Neuronal stem cell (in vitro differentiated cells): Measurements from ENCODE around the gene ABCC2.

Experiments
- DNase-seq: peaks from one replicate; pipeline ENCODE4 v3.0.0-alpha.2; 2013; ENCODE audit warnings: low spot score
- H2AFZ ChIP-seq: one replicate; pipeline ENCODE4 v1.6.1; 2013; ENCODE audit warnings: mild to moderate bottlenecking, low read length, inconsistent platforms
- H2AK5ac ChIP-seq: 2 replicates; pipeline ENCODE4 v1.6.1; 2013; ENCODE audit warnings: low read depth, mild to moderate bottlenecking, inconsistent platforms, low read length, moderate library complexity, mixed read lengths
- H2BK120ac ChIP-seq: 2 replicates; pipeline ENCODE4 v1.6.1; 2013; ENCODE audit warnings: low read depth, mild to moderate bottlenecking, inconsistent platforms, low read length, moderate library complexity, mixed read lengths
- H2BK12ac ChIP-seq: one replicate; pipeline ENCODE4 v1.6.1; 2013; ENCODE audit warnings: low read length, inconsistent platforms
- H2BK15ac ChIP-seq: 2 replicates; pipeline ENCODE4 v1.6.1; 2013; ENCODE audit warnings: mild to moderate bottlenecking, low read length, inconsistent platforms, mixed read lengths
- H2BK5ac ChIP-seq: one replicate; pipeline ENCODE4 v1.6.1; 2013; ENCODE audit warnings: inconsistent platforms, mild to moderate bottlenecking, low read length, moderate library complexity
- H3K14ac ChIP-seq: one replicate; pipeline ENCODE4 v1.6.1; 2013; ENCODE audit warnings: low read length, inconsistent platforms
- H3K18ac ChIP-seq: 2 replicates; pipeline ENCODE4 v1.6.1; 2013; ENCODE audit warnings: low read length, inconsistent platforms
- H3K23ac ChIP-seq: 2 replicates; pipeline ENCODE4 v1.6.1; 2013; ENCODE audit warnings: low read depth, mild to moderate bottlenecking, mixed read lengths, low read length, inconsistent platforms; ENCODE audit not compliant: poor library complexity
- H3K27ac ChIP-seq: replicated peaks from 3 replicates; pipeline ENCODE4 v1.5.1; 2013; ENCODE audit warnings: low read length, inconsistent platforms
- H3K27me3 ChIP-seq, 3 experiments: 2 replicates each; pipeline ENCODE4 v1.6.1; 2013; ENCODE audit warnings: low read length in 3 of 3, mild to moderate bottlenecking in 2 of 3, inconsistent platforms in 1 of 3, low read depth in 1 of 3, mixed read lengths in 1 of 3, moderate library complexity in 1 of 3; ENCODE audit not compliant: control insufficient read depth in 3 of 3, insufficient read depth in 3 of 3
- H3K36me3 ChIP-seq, 2 donors: replicated peaks in 1 of 2; 2 replicates each; pipeline ENCODE4 v1.6.1; 2013; ENCODE audit warnings: low read length in 2 of 2; ENCODE audit not compliant: control insufficient read depth in 2 of 2, insufficient read depth in 2 of 2
- H3K4ac ChIP-seq: 2 replicates; pipeline ENCODE4 v1.6.1; 2013; ENCODE audit warnings: inconsistent platforms, mild to moderate bottlenecking, low read length, moderate library complexity
- H3K4me1 ChIP-seq, 2 donors: 1 replicate in 1 of 2; 2 replicates in 1 of 2; pipeline ENCODE4 v1.6.1; 2013; ENCODE audit warnings: low read length in 2 of 2, low read depth in 1 of 2; ENCODE audit not compliant: control insufficient read depth in 2 of 2, insufficient read depth in 1 of 2
- H3K4me2 ChIP-seq: one replicate; pipeline ENCODE4 v1.6.1; 2013; ENCODE audit warnings: mild to moderate bottlenecking, low read length, inconsistent platforms; ENCODE audit not compliant: insufficient read depth, poor library complexity, severe bottlenecking
- H3K4me3 ChIP-seq, 2 donors: 2 replicates each; pipeline ENCODE4 v1.5.1; 2013; ENCODE audit warnings: low read length in 2 of 2, mild to moderate bottlenecking in 2 of 2, inconsistent platforms in 1 of 2, moderate library complexity in 1 of 2
- H3K79me1 ChIP-seq: one replicate; pipeline ENCODE4 v1.6.1; 2013; ENCODE audit warnings: low read depth, mild to moderate bottlenecking, inconsistent platforms, low read length, moderate library complexity
- H3K9ac ChIP-seq: one replicate; pipeline ENCODE4 v1.6.1; 2013; ENCODE audit warnings: mild to moderate bottlenecking, low read depth, low read length, inconsistent platforms; ENCODE audit not compliant: poor library complexity
- H3K9me3 ChIP-seq, 2 donors: replicated peaks in 1 of 2; 2 replicates each; pipeline versions ENCODE3 to v1.6.1; 2013; ENCODE audit warnings: low read length in 2 of 2, mild to moderate bottlenecking in 2 of 2, inconsistent platforms in 1 of 2, low read depth in 1 of 2, mixed read lengths in 1 of 2, moderate library complexity in 1 of 2; ENCODE audit not compliant: control insufficient read depth in 2 of 2, insufficient read depth in 1 of 2
- H4K8ac ChIP-seq: one replicate; pipeline ENCODE4 v1.6.1; 2013; ENCODE audit warnings: low read depth, mild to moderate bottlenecking, inconsistent platforms, low read length, moderate library complexity
- H4K91ac ChIP-seq: one replicate; pipeline ENCODE4 v1.6.1; 2013; ENCODE audit warnings: low read length, low read depth, mild to moderate bottlenecking, inconsistent platforms; ENCODE audit not compliant: poor library complexity
- WGBS, 2 donors: extraction: QIAGEN DNeasy Blood & Tissue Kit; methylation state at CpG; one replicate each; pipeline ENCODE4 v1.1.7; 2013; ENCODE audit warnings: missing lambda C conversion rate in 2 of 2, mixed read lengths in 1 of 2; ENCODE audit not compliant: insufficient read length in 2 of 2, insufficient replicate concordance in 1 of 2; ENCODE audit errors: extremely low coverage in 2 of 2; 5-methylcytosine and 5-hydroxymethylcytosine counted together

The ABCC2 gene

GRCh38 chr10:99740933-99741559 lies 41.4 kb upstream of the ABCC2 start:
- peaks cover 18 to 95% of the 10 kb centered on the region in 2 donors for H3K36me3 ChIP-seq
- no peaks in the 10 kb centered on the region for H3K79me1 ChIP-seq
- no peak overlapping the region for H3K27ac ChIP-seq
- H2AFZ ChIP-seq = no peak overlapping the region
- H2AK5ac ChIP-seq = no peak overlapping the region
- no peak for DNase-seq
- no peaks in the 10 kb centered on the region for H3K4me1 ChIP-seq
- no peak overlapping the region for H3K4me2 ChIP-seq
- no peak overlapping the region for H3K4me3 ChIP-seq
- H3K4ac ChIP-seq = no peak overlapping the region
- H2BK15ac ChIP-seq = no peak overlapping the region
- no peak overlapping the region for H3K14ac ChIP-seq
- H2BK5ac ChIP-seq = no peak overlapping the region
- H3K23ac ChIP-seq = no peak overlapping the region
- no peak overlapping the region for H4K91ac ChIP-seq
- no peaks in the 10 kb centered on the region for H3K27me3 ChIP-seq
- no peak overlapping the region for H3K18ac ChIP-seq
- peaks cover 0 to 35% of the 10 kb centered on the region in 2 donors for H3K9me3 ChIP-seq
- no peak overlapping the region for H3K9ac ChIP-seq
- no CpG with 5 or more reads among the region's 3 CpGs for WGBS, 2 donors
- H2BK12ac ChIP-seq = no peak overlapping the region
- no peak overlapping the region for H4K8ac ChIP-seq
- no peak overlapping the region for H2BK120ac ChIP-seq

- H2AK5ac ChIP-seq = no peak overlapping the region
- H2BK120ac ChIP-seq = no peak overlapping the region
- no peaks in the 10 kb centered on the region for H3K79me1 ChIP-seq
- H2BK12ac ChIP-seq = no peak overlapping the region
- no peak overlapping the region for H3K4me3 ChIP-seq
- no peak overlapping the region for H4K8ac ChIP-seq
- H3K9me3 ChIP-seq = peaks cover 0 to 30% of the 10 kb centered on the region in 2 donors
- H2BK5ac ChIP-seq = no peak overlapping the region
- H3K4ac ChIP-seq = no peak overlapping the region
- no peak overlapping the region for H3K14ac ChIP-seq
- no peak overlapping the region for H4K91ac ChIP-seq
- H3K4me1 ChIP-seq = no peaks in the 10 kb centered on the region
- H2AFZ ChIP-seq = no peak overlapping the region
- peaks cover 20 to 94% of the 10 kb centered on the region in 2 donors for H3K36me3 ChIP-seq
- H3K9ac ChIP-seq = no peak overlapping the region
- H3K27me3 ChIP-seq = no peaks in the 10 kb centered on the region
- H3K18ac ChIP-seq = no peak overlapping the region
- no peak overlapping the region for H3K23ac ChIP-seq
- H3K4me2 ChIP-seq = no peak overlapping the region
- H2BK15ac ChIP-seq = no peak overlapping the region
- no peak overlapping the region for H3K27ac ChIP-seq
- no peak for DNase-seq
Observed at GRCh38 chr10:99742254-99742653, 40.2 kb upstream of the ABCC2 start.

DNA sequence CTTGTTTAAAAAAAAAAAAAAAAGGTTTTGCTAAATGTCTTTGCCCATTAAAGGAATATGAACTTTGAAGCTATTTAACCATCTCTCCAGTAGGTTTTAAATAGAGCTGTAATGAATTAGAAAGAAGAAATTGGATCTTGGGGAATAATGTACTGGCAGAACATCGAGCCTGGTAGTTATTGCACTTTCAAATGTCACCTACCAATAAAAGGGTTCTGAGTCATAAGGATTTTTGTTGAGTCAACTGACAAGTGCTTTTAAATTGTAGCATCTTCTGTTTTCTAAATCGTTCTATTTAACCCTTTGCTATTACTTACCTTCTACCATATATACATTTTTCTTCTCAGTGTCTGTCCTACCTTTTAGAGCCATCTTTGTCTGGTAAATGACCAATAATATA lies 39.7 kb upstream of the ABCC2 start:
- Histone ChIP-seq H3K36me3 (peaks cover 18 to 95% of the 10 kb centered on the region in 2 donors), H3K27ac (no peak overlapping the region)

GRCh38 chr10:99743841-99744240 lies 38.6 kb upstream of the ABCC2 start:
- H3K23ac ChIP-seq = no peak overlapping the region
- no peak overlapping the region for H2BK15ac ChIP-seq
- H2AK5ac ChIP-seq = no peak overlapping the region
- no peak for DNase-seq
- H2BK120ac ChIP-seq = no peak overlapping the region
- WGBS, 2 donors = no CpG with 5 or more reads among the region's 3 CpGs
- H3K27me3 ChIP-seq = no peaks in the 10 kb centered on the region
- no peak overlapping the region for H4K91ac ChIP-seq
- no peak overlapping the region for H3K18ac ChIP-seq
- no peaks in the 10 kb centered on the region for H3K4me1 ChIP-seq
- no peak overlapping the region for H3K14ac ChIP-seq
- H2BK12ac ChIP-seq = no peak overlapping the region
- H3K79me1 ChIP-seq = no peaks in the 10 kb centered on the region
- H3K36me3 ChIP-seq = peaks cover 20 to 97% of the 10 kb centered on the region in 2 donors
- H2BK5ac ChIP-seq = no peak overlapping the region
- no peak overlapping the region for H3K4ac ChIP-seq
- no peak overlapping the region for H3K4me2 ChIP-seq
- peaks cover 0 to 25% of the 10 kb centered on the region in 2 donors for H3K9me3 ChIP-seq
- no peak overlapping the region for H4K8ac ChIP-seq
- H3K9ac ChIP-seq = no peak overlapping the region
- no peak overlapping the region for H2AFZ ChIP-seq
- H3K4me3 ChIP-seq = no peak overlapping the region
- H3K27ac ChIP-seq = no peak overlapping the region

More for the DNA sequence above, 39.7 kb upstream of the ABCC2 start:
- Histone ChIP-seq H3K9ac (no peak overlapping the region), H4K91ac (no peak overlapping the region), H3K4me3 (no peak overlapping the region), H3K14ac (no peak overlapping the region), H3K9me3 (peaks cover 0 to 27% of the 10 kb centered on the region in 2 donors), H2BK120ac (no peak overlapping the region), H3K4ac (no peak overlapping the region), H2AFZ (no peak overlapping the region), H2BK5ac (no peak overlapping the region), H3K27me3 (no peaks in the 10 kb centered on the region), H2BK12ac (no peak overlapping the region), H4K8ac (no peak overlapping the region), H3K4me1 (no peaks in the 10 kb centered on the region), H3K18ac (no peak overlapping the region), H3K4me2 (no peak overlapping the region), H2BK15ac (no peak overlapping the region), H2AK5ac (no peak overlapping the region), H3K79me1 (no peaks in the 10 kb centered on the region), H3K23ac (no peak overlapping the region)
- DNase-seq = no peak
- WGBS, 2 donors = no CpG with 5 or more reads among the region's 2 CpGs
